Adrenal gland (tissue), 5 donors: ENCODE results near the gene NDUFAF8.

Experiments
- POLR2A ChIP-seq, 2 donors: fragments of 450-650 bp; IDR thresholded peaks; one replicate each; pipeline ENCODE4 v1.6.1; 2017; ENCODE audit warnings: antibody characterized with exemption in 2 of 2, mild to moderate bottlenecking in 2 of 2, moderate library complexity in 1 of 2
- TF ChIP-seq, protein P1 (sequence below), 6 experiments: fragments of 450-650 bp in 4 of 6; fragments of 200-600 bp in 2 of 6; sonication (generic) in 1 of 6; IDR thresholded peaks; 1 replicate in 5 of 6; 2 replicates in 1 of 6; pipeline versions ENCODE4 v1.5.1 to v1.8.0; 2016 to 2021; ENCODE audit warnings: antibody characterized with exemption in 6 of 6, mild to moderate bottlenecking in 2 of 6, moderate library complexity in 1 of 6
- donor health status: DM: no; HTN: no; CAD: no.

DNA sequence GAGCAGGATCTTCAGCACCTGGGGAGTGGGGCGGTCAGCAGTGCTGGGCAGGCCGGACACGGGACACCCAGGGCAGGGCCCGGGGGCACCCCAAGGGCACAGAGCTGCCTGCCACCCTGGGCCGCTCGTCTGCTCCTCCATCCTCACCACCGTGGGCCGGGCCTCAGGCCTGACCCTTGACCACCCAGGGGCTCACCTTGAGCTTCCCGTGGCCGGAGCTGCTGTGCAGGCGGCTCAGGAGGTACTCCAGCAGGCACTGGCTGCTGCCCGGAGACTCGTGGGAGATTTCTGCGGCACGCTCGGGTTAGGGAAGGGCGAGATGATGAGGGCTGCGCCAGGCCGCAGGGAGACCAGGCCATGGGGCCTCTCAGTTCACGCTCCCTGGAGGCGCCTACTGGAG, 2.3 kb upstream of the NDUFAF8 start:
- TF ChIP-seq, protein P1, sequence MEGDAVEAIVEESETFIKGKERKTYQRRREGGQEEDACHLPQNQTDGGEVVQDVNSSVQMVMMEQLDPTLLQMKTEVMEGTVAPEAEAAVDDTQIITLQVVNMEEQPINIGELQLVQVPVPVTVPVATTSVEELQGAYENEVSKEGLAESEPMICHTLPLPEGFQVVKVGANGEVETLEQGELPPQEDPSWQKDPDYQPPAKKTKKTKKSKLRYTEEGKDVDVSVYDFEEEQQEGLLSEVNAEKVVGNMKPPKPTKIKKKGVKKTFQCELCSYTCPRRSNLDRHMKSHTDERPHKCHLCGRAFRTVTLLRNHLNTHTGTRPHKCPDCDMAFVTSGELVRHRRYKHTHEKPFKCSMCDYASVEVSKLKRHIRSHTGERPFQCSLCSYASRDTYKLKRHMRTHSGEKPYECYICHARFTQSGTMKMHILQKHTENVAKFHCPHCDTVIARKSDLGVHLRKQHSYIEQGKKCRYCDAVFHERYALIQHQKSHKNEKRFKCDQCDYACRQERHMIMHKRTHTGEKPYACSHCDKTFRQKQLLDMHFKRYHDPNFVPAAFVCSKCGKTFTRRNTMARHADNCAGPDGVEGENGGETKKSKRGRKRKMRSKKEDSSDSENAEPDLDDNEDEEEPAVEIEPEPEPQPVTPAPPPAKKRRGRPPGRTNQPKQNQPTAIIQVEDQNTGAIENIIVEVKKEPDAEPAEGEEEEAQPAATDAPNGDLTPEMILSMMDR (IDR thresholded peaks at IDR 0.05): no peak
- no peak for TF ChIP-seq POLR2A (IDR thresholded peaks at IDR 0.05)
